NCI-H1417 (cell line): ENCODE data around the gene PRPF6.
A peak's percentile ranks its signal among the peaks of the same experiment; 100 is the strongest.

Experiments used
- DNase-seq, 3 experiments: peaks; one replicate each; lab custom pipeline; 2025; lab: John Stamatoyannopoulos, UW

Gene PRPF6

DNA sequence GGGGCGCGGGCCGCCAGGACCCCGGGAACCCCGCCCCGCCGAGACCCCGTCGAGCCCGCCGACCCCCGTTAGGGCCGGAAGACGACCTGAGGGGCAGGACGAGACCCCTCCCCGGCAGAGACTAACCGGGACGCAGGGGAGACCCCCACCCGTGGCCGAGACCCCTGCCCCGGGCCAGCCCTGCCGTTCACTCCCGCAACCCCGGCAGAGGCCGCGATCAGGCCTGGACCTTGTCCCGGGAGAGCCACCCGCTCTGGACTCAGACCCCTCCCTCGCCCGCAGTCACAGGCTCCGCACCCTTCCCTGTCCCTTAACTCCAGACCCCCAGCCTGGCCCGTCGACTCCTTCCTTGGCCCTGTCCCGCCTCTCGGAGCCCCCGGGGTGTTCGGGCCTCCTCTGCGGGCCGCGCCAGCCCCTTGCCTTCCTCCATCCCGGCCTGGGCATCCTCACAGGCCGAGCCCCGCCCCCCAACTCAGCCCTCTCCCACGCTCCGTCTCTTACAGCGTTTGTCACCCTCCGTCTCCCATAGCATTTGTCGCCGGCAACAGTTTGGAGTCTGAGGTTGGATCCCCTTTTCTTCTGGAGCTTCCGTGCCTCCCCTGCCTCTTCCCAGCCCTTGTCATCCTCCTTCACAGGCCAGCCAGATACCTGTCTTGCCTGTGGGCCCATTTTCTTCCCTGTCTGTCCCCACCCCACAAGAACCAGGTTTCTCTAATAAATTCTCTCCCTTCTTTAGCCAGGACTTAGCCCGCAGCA, 82.6 kb downstream of the PRPF6 start:
- peak in 1 of 3 experiments; percentile 38 for DNase-seq

DNA sequence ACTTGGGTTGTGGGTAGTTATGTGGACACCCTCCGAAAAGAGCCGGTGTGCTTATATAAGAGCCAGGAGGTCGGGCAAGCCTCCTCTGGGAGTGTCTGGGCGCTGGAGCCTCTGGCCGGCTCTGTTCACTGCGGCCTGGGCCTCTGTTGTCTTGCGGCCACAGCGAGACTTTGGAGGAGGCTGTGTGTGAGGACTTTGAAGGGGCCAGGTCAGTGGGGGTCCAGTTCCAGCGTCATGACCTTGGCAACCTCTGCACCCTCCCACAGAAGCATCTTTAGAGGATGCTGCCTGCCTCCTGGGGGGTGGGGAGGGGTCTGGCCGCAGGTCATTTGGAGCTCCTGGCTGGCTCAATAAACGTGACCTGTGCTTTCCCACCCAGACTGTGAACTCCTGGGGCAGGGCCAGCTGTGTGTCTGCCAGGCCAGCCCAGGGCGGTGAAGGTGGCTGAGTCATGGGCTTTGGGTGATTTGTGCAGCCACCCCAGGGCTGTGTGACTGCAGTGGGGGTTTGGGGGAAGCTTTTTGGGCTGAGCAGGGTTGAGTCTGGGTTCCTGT, 83.3 kb downstream of the PRPF6 start:
- no peak for DNase-seq

DNA sequence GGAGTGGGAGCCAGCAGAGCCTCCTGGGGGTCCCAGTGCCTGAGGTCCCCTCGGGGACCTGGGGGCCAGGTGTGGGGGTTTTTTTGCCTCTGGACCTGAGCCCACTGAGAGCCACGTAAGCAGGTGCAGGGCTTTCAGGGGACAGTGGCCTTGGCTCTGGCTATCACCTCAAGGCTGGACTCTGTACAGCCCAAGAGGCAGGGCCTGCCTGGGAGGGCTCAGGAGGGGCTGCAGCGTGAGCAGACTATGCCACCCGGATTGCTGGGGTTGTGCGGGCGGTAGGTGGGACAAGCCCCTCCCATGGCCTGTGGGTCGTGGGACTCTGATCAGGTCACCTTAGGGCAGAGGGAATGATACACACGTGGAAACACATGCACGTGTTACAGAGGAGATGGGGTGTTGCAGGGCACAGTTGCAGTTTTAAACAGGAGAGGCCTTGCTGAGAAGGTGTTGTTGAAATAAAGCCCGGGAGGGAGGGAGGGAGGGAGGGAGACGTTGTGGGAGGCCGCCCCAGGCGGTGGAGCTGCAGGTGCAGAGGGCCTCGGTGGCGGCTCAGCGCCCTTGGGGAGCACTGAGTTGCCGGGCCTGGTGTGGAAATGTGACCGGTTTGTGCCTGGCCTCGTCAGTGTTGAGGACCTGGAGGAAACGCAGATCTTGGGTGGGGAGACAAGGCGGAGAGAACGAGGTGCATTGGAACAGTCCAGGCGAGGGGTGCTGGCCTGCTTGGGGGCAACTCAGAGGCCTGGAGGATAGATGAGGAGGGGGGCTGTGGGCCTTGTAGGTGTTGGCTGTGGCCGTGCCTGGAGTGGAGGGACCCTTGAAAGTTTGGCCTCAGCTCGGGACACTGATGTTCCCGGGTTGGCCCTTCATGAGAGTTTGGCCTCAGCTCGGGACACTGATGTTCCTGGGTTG, 84.4 kb downstream of the PRPF6 start:
- peak in 2 of 3 experiments; percentile 55 to 63 for DNase-seq

DNA sequence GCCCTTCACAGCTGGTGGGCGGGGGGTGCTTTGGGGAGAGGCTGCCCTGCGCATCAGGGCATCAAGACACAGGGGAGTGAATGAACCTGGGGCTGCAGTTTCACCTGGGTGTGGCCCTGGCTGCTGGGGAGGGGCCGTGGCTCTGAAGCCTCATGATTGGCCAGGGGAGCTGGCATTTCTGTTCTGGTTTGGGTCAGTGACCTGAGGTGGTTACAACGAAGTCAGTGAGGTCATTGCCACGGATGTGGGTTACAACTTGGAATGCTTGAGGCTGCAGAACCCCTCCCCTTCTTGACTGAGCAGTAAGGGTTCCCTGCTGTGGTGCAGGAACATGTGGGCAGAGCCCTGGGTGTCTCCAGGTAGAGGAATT, 85.0 kb downstream of the PRPF6 start:
- no peak for DNase-seq

DNA sequence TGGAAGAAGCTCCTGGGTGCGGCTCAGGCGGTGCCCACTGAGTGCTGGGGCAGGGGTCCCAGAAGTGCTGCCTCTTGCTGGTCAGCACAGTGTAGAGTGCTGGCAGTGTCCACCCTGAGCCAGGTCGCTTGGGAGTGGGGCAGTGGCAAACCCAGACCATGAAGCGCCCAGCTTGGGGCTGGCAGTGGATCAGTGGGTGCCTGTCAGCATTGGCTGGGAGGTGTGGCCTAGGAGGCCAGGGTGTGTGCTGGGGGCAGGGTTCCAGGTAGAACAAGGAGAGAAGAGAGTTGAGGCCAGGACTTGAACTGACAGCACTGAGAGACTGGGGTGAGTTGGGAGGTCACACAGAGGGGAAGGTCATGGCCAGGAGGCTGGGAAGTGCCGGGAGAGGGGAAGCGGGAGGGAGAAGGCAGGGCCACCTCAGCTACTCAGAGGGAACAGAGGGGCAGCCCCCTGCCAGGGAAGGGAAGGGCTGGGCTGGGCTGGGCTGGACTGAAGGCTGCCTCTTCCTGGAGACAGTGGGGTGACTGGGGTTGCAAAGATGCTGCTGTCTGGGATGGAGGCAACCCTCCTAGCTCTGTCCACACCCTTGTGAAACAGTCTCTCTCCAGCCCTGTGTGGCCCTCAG, 86.2 kb downstream of the PRPF6 start:
- no peak for DNase-seq

DNA sequence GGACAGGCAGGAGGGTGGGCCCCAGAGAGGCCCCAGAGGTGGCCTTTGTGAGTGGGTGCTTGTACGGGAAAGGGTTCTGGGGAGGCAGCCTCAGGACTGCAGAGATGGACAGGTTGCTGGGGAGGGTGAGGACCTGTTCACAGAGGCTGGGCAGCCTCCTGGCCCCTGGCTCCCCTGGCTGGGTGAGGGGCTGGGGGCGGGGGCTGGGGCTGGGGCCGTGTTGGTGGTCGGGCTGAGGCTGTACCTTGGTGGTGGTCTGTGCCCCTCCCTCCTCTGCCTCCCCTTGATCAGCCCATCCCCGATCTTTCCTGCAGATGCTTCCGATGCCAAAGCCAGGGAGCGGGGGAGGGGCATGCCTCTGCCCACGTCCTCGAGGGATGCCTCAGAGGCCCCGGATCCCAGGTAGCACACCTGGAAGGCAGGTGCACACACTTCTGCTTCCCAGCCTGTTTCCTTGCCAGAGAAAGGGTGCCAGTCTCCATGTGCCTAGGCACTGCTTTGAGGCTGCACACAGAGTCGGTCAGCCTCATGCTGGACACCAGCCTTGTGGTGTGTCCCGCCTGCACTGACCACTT, 86.9 kb downstream of the PRPF6 start:
- no peak for DNase-seq

DNA sequence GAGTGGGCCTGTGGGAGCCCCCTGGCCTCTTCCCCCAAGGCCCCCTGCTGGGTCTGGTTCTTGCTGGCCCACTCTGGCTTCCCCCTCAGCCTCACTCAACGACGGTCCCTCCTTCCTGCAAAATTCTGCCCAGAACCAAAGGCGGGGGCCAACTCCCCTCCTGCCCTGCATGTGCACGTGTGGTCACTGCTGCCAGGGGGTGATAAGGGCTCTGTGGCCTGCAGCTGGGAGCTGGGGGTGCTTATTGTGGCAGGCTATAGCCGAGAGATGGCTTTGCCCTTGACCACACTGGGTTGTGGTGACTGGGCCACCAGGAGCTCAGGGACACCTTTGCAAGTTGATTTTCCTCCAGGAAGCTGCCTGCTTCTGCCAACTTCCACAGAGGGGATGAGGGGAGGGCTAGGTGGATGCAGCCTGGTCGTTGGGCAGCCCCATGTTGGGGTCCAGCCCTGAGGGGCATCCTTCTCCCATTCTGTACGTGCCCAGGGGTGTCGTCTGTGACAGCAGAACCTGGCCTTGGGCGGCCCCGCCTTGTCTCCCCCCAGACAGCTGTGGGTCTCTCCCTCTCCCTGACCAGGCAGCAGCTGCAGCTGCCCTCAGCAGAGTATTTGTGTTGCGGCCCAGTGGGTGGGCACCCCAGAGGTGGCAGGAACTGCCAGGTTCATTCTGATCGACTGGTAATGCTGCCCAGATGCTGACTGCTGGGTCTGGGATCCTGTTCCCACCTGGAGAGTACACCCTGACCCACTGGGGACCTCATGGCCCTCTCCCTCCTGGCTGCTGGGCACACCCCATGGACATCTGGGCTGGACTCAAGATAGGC, 87.7 kb downstream of the PRPF6 start:
- peak in 2 of 3 experiments; percentile 70 to 79 for DNase-seq

DNA sequence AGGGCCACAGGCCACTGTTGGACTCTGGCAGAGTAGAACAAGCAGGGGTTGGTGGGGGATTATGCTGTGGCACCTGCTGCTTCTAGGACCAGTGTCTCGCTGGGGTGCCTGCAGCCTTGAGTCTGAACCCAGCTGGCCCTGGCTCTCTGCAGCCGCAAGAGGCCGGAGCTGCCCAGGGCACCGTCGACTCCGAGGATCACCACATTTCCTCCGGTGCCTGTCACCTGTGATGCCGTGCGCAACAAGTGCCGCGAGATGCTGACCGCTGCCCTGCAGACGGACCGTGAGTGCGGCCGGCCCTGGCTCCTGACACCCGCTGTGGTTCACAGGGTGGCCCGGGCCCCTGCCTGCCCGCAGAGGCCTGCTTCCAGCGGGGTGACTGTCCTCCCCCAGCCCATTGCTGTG, 88.3 kb downstream of the PRPF6 start:
- DNase-seq = peak in 2 of 3 experiments; percentile 63 to 75

DNA sequence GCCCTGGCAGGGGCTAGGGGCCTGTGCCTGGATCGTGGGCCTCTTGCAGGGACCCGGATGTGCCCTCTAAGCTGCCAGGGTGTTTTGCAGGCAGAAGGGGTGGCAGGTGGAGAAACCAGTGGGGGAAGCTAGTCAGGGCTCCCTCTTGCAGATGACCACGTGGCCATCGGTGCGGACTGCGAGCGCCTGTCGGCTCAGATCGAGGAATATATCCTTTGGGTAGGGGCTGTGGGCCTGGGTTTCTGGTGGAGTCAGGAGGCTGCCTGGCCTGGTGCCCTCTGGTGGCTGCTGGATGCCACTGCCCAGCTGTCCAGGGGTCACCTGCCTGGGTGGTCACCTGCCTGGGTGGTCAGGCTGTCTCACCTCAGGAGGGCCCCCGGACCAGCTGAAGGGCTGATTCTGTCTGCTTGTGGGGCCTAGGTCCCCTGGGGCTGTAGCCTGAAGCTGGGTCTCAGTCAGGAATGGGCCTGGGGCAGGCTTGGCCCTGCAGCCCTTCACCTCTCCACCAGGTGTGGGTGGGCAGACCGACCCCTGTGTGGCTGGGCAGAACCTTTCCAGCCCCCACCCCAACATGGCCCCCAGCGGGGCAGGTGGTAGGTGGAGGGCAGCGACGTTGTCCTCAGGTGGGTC, 88.8 kb downstream of the PRPF6 start:
- peak in 2 of 3 experiments; percentile 62 to 71 for DNase-seq

DNA sequence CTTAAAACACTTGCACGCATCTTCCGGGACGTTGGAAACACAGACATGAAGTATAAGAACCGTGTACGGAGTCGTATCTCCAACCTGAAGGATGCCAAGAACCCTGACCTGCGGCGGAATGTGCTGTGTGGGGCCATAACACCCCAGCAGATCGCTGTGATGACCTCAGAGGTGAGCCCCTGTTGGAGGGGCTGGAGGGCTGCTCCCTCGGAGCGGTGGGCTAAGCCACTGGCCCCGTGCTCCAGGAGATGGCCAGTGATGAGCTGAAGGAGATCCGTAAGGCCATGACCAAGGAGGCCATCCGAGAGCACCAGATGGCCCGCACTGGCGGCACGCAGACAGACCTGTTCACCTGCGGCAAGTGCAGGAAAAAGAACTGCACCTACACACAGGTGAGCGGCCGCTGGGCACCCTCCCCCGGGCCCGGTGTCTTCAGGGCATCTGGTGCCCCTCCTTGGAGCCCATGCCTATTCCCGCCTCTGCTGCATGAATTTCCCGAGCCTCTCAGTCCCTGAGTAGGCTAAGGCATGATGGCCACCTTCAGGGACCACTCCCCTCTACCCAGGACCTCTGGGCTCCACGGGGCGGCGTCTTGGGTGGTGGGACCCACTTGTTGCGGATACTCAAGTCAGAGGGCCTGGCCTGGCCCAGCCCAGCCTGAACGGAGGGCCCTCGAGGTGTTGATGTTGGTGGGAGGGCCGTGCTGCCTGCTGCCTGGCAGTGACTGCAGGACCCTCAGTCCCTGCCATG, 89.5 kb downstream of the PRPF6 start:
- DNase-seq = no peak

DNA sequence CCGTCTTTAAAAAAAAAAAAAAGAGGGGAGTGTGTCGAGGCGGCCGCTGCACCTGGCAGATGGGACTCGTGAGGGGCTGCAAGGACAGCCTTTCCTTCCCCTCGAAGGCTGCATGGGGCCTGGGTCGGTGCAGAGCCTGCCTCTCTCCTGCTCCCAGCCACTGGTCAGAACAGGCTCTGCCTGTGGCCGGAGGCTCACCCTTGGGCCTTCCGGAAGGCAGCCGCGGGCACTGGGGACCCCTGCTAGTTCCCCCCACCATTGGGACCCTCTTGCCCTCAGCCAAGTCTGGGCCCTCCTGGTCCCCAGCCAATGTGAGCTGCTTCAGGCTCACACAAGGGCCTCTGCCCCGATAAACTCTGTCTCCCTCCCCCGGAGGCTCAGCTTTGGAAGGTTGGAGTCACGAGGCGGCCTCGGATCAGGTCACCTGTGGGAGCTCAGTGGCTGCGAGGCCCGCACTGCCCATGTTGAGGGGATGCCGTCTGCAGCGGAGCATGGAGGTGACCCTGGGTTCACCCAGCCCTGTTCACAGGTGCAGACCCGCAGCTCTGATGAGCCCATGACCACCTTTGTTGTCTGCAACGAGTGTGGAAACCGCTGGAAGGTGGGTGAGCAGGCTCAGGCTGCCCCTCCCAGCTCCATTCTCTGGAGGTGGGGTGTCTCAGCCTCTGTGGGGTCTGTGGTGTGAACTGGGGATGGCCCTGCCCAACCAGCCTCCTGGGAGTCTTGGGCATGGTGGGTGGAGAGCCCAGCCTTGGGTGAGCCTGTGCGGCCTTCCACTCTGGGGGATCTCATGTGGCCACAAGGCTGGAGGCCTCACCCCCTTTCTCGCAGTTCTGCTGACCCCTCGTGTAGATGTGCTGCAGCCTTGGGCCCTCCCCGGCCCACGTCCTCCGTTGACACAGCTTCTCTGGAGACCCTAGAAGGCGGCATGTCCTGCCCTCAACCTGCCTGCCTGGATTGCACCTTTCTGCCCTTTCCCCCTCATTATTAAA, 90.7 kb downstream of the PRPF6 start:
- DNase-seq = no peak

DNA sequence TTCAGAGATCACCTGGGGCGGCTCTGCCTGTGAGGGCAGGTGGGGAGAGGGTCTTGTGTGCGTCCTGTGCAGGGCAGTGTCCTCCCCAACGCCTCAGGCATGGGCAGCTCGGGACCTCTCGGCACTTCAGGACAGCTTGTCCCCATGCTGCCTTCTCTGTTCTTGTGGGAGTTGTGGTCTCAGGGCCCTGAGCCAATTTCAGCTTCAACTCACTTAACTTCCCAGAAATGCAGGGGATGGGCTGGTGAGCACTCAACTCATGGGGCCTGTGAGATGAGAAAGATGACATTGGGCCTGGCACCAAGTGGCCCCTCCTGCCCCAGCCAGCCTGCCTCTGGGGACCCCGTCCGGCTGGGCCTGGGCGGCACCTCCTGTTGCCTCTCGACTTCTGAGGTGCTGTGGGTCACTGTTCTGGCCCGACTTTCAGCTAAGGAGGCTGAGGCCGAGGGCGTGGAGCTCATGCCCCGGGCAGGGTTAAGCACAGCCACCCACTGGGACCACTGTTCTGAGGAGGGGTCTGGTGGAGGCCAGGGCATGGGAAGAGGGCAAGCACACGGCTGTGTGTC, 91.6 kb downstream of the PRPF6 start:
- DNase-seq = no peak

DNA sequence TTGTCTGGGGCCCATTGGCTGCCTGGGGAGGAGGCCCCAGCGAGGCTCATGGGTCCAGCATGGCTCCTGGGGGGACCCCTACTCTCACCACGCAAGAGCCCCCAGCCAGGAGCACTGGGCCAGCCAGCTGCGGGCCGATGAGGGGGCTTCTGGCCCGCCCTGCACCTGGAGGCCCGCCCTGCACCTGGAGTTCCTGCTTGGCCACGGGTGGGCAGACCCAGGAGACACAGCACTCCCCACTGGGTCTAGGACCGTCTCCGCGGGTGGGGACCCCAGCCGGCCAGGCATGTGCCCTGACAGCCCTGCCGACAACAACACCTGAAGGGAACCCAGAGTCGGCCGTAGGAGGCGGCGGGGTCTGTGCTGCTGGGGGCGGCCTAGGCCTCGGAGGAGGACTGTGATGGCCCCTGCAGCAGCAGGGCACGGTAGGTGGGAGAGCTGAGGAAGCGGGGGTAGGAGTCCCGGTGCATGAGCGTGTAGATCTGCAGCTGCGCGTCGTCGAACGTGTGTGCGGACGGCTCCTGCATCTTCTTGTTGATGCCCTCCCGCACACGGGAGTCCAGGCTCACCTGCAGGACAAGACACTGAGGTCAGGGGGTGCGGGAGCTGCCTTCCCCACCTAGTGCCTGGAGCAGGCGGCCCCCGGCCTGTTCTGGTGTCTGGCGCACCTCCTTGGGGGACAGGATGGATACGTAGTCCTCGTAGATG, 92.7 kb downstream of the PRPF6 start:
- DNase-seq = no peak

DNA sequence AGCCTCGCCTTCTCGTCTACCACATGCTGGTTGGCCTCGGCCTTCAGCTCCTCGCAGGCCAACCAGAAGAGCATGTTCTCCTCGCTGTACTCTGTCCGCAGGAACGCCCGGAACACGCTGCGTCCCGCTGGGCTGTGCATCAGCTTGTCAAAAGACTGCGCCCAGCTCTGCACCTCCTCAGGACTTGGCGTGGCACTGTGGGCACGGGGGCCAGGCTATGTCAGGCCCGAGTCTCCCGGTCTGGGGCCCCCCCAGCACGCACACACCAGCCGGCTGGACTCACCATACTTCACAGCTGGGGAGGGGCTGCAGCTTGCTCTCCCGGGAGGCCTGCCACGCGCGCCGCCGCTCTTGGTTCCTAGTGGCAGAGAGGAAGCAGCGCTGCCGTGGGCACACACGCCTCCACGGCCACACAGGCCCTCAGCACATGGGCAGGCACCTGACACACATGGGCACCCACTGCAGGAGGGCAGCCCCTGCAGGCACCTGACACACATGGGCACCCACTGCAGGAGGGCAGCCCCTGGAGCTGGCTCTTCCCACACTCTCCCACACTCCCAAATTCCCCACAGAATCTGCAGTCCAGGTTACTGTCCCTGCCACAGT, 93.4 kb downstream of the PRPF6 start:
- DNase-seq = no peak

DNA sequence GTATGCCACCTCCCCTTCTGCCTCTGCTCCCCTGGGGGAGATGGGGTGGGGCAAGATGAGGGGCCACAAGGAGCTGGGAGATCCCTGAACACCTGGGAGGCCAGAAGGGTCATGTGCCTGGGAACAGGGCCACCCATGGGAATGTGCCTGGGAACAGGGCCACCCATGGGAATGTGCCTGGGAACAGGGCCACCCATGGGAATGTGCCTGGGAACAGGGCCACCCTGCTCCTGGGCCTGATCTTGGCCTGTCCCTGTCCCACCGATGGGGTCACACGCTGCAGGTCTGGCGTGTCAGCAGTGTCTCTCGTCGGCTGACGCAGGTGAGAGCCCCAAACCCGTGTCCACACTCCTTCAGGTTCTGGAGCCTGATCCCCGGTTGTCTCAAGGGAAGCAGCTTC, 94.0 kb downstream of the PRPF6 start:
- no peak for DNase-seq

DNA sequence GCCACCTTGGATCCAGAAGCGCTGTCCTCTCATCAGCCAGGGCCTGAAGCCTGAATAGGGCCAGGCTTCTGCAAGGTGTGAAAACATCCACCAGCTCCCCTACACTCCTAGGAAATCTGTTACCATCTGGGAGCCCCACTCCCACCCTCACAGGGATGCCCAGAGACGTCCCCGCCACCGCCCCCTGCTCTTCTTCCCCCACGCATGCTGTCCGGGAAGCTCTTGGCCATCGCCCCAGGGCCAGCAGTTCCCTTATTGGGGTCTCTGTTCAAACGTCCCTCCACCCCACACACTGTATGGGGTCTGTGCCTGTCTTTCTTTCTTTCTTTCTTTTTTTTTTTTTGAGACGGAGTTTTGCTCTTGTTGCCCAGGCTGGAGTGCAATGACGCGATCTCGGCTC, 94.6 kb downstream of the PRPF6 start:
- DNase-seq = no peak
